ENCODE measurements around the gene ANAPC5.

The ANAPC5 gene, protein sequence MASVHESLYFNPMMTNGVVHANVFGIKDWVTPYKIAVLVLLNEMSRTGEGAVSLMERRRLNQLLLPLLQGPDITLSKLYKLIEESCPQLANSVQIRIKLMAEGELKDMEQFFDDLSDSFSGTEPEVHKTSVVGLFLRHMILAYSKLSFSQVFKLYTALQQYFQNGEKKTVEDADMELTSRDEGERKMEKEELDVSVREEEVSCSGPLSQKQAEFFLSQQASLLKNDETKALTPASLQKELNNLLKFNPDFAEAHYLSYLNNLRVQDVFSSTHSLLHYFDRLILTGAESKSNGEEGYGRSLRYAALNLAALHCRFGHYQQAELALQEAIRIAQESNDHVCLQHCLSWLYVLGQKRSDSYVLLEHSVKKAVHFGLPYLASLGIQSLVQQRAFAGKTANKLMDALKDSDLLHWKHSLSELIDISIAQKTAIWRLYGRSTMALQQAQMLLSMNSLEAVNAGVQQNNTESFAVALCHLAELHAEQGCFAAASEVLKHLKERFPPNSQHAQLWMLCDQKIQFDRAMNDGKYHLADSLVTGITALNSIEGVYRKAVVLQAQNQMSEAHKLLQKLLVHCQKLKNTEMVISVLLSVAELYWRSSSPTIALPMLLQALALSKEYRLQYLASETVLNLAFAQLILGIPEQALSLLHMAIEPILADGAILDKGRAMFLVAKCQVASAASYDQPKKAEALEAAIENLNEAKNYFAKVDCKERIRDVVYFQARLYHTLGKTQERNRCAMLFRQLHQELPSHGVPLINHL

DNA sequence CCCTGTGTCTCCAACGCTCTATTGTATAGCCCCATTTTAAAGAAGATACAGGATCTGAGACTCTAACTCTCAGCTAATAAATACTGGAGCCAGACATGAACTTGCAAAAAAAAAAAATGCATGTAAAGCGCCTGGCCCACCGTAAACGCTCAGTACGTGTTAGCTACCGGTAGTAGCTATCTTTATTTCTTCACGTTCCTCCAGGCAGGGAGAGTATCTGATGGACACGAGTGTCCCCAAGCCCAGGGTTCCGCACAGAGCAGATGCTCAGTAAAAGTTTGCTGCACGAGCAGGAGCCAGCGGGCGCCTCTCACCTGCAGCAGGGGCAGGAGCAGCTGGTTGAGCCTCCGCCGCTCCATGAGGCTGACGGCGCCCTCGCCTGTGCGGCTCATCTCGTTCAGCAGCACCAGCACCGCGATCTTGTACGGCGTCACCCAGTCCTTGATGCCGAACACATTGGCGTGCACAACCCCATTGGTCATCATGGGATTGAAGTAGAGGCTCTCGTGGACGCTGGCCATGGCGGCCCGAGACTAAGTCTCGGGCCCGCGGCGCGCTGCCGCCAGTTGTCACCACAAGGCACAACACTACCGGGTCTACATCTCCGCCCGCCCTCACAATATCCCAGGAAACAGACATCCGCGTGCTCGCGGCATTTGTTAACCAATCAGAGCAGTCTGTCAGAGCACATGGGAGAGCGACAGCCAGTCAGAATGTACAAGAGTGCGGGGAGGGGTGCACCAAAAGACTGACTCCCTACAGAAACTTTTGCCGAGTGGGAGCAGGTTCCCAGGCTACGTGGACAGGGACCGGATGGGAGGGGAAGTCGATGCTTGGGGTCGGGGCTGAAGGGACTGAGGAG lies at the start of gene ANAPC5:
Gene ANAPC5, minus strand, starts transcription at position 592 of the 862 bp plus-strand sequence. Its CDS starts 71 bp downstream, at position 521.
- peaks cover 13% of the 10 kb centered on the region for H3K4me1 ChIP-seq (ENCODE audit: low read length)
- peak within 1 kb of the TSS; percentile 95 for H2AFZ ChIP-seq (ENCODE audit: low read depth, low read length)
- H3K9ac ChIP-seq (ENCODE audit: low read length): peak within 1 kb of the TSS; percentile 94
- no peaks in the 10 kb centered on the region for H3K27me3 ChIP-seq (ENCODE audit: low read depth, low read length)
- peak within 1 kb of the TSS; percentile 88 for H3K4me2 ChIP-seq (ENCODE audit: low read length)
- H3K27ac ChIP-seq (ENCODE audit: low read length): peak within 1 kb of the TSS; percentile 57
- H3K9me3 ChIP-seq (ENCODE audit: insufficient read depth, low read length): no peaks in the 10 kb centered on the region
- no peaks in the 10 kb centered on the region for H4K20me1 ChIP-seq (ENCODE audit: insufficient read depth, low read length)
- peaks cover 43% of the 10 kb centered on the region for H3K79me2 ChIP-seq (ENCODE audit: low read length)
- peak within 1 kb of the TSS; percentile 99 for H3K4me3 ChIP-seq (ENCODE audit: low read length)
- TF ChIP-seq EZH2phosphoT487 (IDR thresholded peaks at IDR 0.05; ENCODE audit: low read depth): no peak
- TF ChIP-seq, protein P1, sequence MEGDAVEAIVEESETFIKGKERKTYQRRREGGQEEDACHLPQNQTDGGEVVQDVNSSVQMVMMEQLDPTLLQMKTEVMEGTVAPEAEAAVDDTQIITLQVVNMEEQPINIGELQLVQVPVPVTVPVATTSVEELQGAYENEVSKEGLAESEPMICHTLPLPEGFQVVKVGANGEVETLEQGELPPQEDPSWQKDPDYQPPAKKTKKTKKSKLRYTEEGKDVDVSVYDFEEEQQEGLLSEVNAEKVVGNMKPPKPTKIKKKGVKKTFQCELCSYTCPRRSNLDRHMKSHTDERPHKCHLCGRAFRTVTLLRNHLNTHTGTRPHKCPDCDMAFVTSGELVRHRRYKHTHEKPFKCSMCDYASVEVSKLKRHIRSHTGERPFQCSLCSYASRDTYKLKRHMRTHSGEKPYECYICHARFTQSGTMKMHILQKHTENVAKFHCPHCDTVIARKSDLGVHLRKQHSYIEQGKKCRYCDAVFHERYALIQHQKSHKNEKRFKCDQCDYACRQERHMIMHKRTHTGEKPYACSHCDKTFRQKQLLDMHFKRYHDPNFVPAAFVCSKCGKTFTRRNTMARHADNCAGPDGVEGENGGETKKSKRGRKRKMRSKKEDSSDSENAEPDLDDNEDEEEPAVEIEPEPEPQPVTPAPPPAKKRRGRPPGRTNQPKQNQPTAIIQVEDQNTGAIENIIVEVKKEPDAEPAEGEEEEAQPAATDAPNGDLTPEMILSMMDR (IDR thresholded peaks at IDR 0.05; ENCODE audit: low read depth, low read length): no peak
- no peaks in the 10 kb centered on the region for H3K36me3 ChIP-seq (replicated peaks; ENCODE audit: low read depth, low read length)

DNA sequence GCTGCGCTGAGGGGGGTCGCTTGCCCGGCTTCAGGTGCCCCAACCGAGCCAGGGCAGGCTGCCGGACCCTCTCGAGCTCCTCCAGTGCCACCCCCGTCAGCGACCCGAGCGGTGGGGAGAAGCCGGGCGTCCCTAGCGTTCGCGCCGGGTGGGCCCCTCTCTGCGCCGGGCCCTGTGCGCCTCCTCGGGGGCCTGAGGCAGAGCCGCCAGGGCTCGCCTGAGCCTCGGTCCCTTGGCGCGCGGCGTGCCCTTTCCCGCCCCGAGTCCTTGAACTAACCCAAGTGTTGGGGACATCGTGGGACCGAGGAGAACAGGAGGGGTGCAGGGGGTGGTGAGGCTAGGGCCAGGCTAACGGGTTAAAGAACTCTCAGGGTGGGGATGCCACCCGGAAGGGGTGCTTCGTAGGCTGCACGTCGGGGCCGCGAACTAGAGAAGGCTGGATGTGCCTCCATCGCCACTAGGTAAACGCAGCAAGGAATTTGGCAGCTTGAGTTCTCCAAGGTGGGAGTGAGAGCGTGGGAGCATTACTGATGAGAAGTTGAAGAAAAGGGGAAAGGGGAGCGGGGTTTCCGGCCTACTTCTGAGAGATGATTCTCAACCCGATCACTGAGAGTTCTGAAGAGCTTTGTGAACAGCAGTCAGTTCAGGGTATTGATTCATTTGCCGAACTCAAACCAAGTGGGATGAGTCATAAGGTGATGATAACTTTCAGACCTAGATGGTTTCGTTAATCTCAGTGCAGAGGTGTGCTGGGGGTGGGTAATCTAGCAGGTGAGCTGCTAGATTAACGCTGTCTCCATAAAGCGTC lies 48.3 kb upstream of the ANAPC5 start:
- H3K79me2 ChIP-seq (ENCODE audit: low read length): peaks cover 62% of the 10 kb centered on the region

DNA sequence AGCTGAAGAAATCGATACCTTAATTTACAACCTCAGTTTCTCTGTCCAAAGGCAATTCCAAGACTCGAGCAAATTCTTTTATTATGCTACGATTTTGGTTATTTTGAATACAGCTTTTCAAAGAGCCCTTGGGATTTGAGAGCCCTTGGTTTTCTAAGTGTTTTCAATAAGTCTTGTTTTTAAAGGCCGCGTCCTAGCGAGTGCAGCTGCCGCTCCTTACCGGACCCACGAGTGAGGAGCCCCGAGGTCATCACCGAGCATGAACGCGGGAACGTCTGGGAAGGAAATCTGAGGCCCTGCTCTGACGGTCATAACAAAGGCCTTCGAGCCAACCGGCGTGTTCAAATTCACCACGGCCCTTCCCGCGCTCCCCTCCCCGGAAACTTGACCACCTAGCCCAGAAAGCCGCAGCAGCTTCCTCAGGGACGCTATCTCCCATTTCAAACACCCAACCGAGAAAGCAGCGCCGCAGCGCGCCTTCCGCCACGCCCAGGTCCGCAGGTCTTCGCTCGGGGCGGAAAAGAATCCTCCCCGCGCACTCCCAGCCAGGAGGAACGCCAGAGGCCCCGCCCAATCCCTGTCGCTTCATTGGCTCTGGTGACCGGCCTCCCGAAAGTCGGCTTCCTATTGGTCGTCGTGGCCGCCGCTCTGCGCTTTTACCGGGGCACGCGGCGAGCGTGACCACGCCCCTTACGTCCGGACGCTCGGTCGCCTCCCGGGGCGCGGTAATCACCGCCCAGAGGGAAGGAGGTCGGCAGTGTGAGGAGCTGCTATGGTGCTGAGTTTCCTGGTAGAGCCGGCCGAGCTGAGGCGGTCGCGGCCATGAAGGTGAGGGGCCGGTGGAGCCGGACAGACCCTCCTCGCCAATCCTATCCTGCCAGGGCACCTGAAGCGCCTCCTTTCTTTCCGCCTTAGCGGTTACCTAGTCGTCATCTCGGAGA lies 47.5 kb upstream of the ANAPC5 start, which contains the start of gene RNF34:
Gene RNF34, plus strand, starts transcription at position 728 of the 941 bp plus-strand sequence. Its CDS starts 95 bp downstream, at position 823.
- Histone ChIP-seq H3K4me3 (ENCODE audit: low read length) (peak within 1 kb of the TSS; percentile 94), H3K27ac (ENCODE audit: low read length) (peak within 1 kb of the TSS; percentile 90), H3K4me2 (ENCODE audit: low read length) (peak within 1 kb of the TSS; percentile 80), H4K20me1 (ENCODE audit: insufficient read depth, low read length) (peaks cover 18% of the 10 kb centered on the region), H3K9me3 (ENCODE audit: insufficient read depth, low read length) (no peaks in the 10 kb centered on the region), H2AFZ (ENCODE audit: low read depth, low read length) (peak within 1 kb of the TSS; percentile 15; the same call in 1 of the 2 replicates), H3K4me1 (ENCODE audit: low read length) (peaks cover 15% of the 10 kb centered on the region), H3K9ac (ENCODE audit: low read length) (peak within 1 kb of the TSS; percentile 95), H3K36me3 (replicated peaks; ENCODE audit: low read depth, low read length) (peaks cover 10% of the 10 kb centered on the region), H3K27me3 (ENCODE audit: low read depth, low read length) (no peaks in the 10 kb centered on the region), H3K79me2 (ENCODE audit: low read length) (peaks cover 53% of the 10 kb centered on the region)
- TF ChIP-seq EZH2phosphoT487 (IDR thresholded peaks at IDR 0.05; ENCODE audit: low read depth): no peak
- TF ChIP-seq, protein P1 (IDR thresholded peaks at IDR 0.05; ENCODE audit: low read depth, low read length): no peak

More for the DNA sequence above, 48.3 kb upstream of the ANAPC5 start:
- Histone ChIP-seq H3K4me1 (ENCODE audit: low read length) (peaks cover 15% of the 10 kb centered on the region), H3K4me2 (ENCODE audit: low read length) (peak overlapping the region; percentile 80), H3K9me3 (ENCODE audit: insufficient read depth, low read length) (no peaks in the 10 kb centered on the region), H3K36me3 (replicated peaks; ENCODE audit: low read depth, low read length) (peaks cover 17% of the 10 kb centered on the region), H3K4me3 (ENCODE audit: low read length) (peak overlapping the region; percentile 94), H4K20me1 (ENCODE audit: insufficient read depth, low read length) (peaks cover 24% of the 10 kb centered on the region), H3K27me3 (ENCODE audit: low read depth, low read length) (no peaks in the 10 kb centered on the region), H2AFZ (ENCODE audit: low read depth, low read length) (no peak overlapping the region), H3K27ac (ENCODE audit: low read length) (peak overlapping the region; percentile 90), H3K9ac (ENCODE audit: low read length) (peak overlapping the region; percentile 95)
- no peak for TF ChIP-seq EZH2phosphoT487 (IDR thresholded peaks at IDR 0.05; ENCODE audit: low read depth)
- TF ChIP-seq, protein P1 (IDR thresholded peaks at IDR 0.05; ENCODE audit: low read depth, low read length): no peak
